SK-N-SH (cell line): ENCODE results near the gene SIRT2. TPM values are rescaled to one million over a fixed set of nuclear protein-coding genes. Genes with fewer than 3 reads are reported as not detected.

Experiments used
- CTCF ChIA-PET: fragments of 300-600, 350-600 bp; formaldehyde crosslinking; extraction: SDS; loops from one replicate; lab custom pipeline; 2021; lab: Yijun Ruan, JAX
- POLR2A ChIA-PET: fragments of 350-600 bp; sonication (Branson Sonifier 250); formaldehyde crosslinking; extraction: SDS; loops from one replicate; lab custom pipeline; 2020; ENCODE audit warnings: antibody characterized with exemption, inconsistent platforms; lab: Yijun Ruan, JAX
- DNase-seq: peaks from one replicate; pipeline ENCODE4 v3.0.0; 2012
- H2AFZ ChIP-seq: fragments of 200-600 bp; sonication (generic); 2 replicates; pipeline ENCODE4 v1.8.1; 2016; ENCODE audit warnings: antibody characterized with exemption, mild to moderate bottlenecking, low read depth
- H3F3A ChIP-seq: fragments of 200-600 bp; sonication (generic); replicated peaks from 2 replicates; pipeline ENCODE3; 2016; ENCODE audit warnings: antibody characterized with exemption, mild to moderate bottlenecking; ENCODE audit not compliant: insufficient read depth
- H3K27ac ChIP-seq, 2 experiments: fragments of 200-500 bp in 1 of 2; fragments of 200-600 bp in 1 of 2; sonication (Bioruptor generic) in 1 of 2; sonication (generic), shearing (Covaris generic) in 1 of 2; 2 replicates each; pipeline versions ENCODE4 v1.5.1 to v1.6.1; 2014 to 2016; ENCODE audit warnings: low read depth in 2 of 2, inconsistent platforms in 1 of 2, low read length in 1 of 2, mild to moderate bottlenecking in 1 of 2, mixed read lengths in 1 of 2
- H3K27me3 ChIP-seq: fragments of 200-600 bp; sonication (generic), shearing (Covaris generic); 2 replicates; pipeline ENCODE4 v1.6.1; 2016; ENCODE audit warnings: mixed run types; ENCODE audit not compliant: insufficient read depth
- H3K36me3 ChIP-seq, 2 experiments: fragments of 200-500 bp in 1 of 2; fragments of 200-600 bp in 1 of 2; sonication (Bioruptor generic) in 1 of 2; sonication (generic) in 1 of 2; replicated peaks in 1 of 2; 2 replicates each; pipeline versions ENCODE3 to v1.5.1; 2014 to 2016; ENCODE audit warnings: low read length in 1 of 2, mild to moderate bottlenecking in 1 of 2; ENCODE audit not compliant: insufficient read depth in 2 of 2, control insufficient read depth in 1 of 2
- H3K4me1 ChIP-seq, 2 experiments: fragments of 200-500 bp in 1 of 2; fragments of 200-600 bp in 1 of 2; sonication (Bioruptor generic) in 1 of 2; sonication (generic), shearing (Covaris generic) in 1 of 2; 2 replicates each; pipeline versions ENCODE4 v1.5.1 to v1.6.1; 2014 to 2016; ENCODE audit warnings: low read depth in 1 of 2, low read length in 1 of 2, mixed run types in 1 of 2; ENCODE audit not compliant: insufficient read depth in 2 of 2, control insufficient read depth in 1 of 2
- H3K4me2 ChIP-seq: fragments of 200-600 bp; sonication (generic), shearing (Covaris generic); 2 replicates; pipeline ENCODE4 v1.6.1; 2017; ENCODE audit warnings: mixed run types
- H3K4me3 ChIP-seq, 2 experiments: fragments of 200-500 bp in 1 of 2; fragments of 200-600 bp in 1 of 2; sonication (Bioruptor generic) in 1 of 2; sonication (generic), shearing (Covaris generic) in 1 of 2; 2 replicates each; pipeline versions ENCODE4 v1.5.1 to v1.8.1; 2014 to 2016; ENCODE audit warnings: low read depth in 2 of 2, inconsistent platforms in 1 of 2, low read length in 1 of 2, mild to moderate bottlenecking in 1 of 2, mixed read lengths in 1 of 2, moderate library complexity in 1 of 2
- H3K79me2 ChIP-seq: fragments of 200-600 bp; sonication (generic); 2 replicates; pipeline ENCODE4 v1.8.1; 2017; ENCODE audit warnings: mild to moderate bottlenecking; ENCODE audit not compliant: insufficient read depth
- H3K9ac ChIP-seq: fragments of 200-600 bp; sonication (generic); 2 replicates; pipeline ENCODE4 v1.6.1; 2017; ENCODE audit warnings: mixed run types
- H3K9me2 ChIP-seq: fragments of 200-600 bp; sonication (generic); 2 replicates; pipeline ENCODE4 v1.6.1; 2017; ENCODE audit warnings: mixed run types
- H3K9me3 ChIP-seq: fragments of 200-600 bp; sonication (generic); 2 replicates; pipeline ENCODE4 v1.6.1; 2017; ENCODE audit warnings: mixed run types, mild to moderate bottlenecking, moderate library complexity
- H4K20me1 ChIP-seq: fragments of 200-600 bp; sonication (generic); 2 replicates; pipeline ENCODE4 v1.6.1; 2017; ENCODE audit warnings: mild to moderate bottlenecking, mixed run types; ENCODE audit not compliant: insufficient read depth
- CTCF ChIP-seq: fragments of 200-600 bp; sonication (generic); IDR thresholded peaks from 2 replicates; pipeline ENCODE4 v1.6.1; 2017; ENCODE audit warnings: antibody characterized with exemption, mild to moderate bottlenecking, moderate library complexity
- ELF1 ChIP-seq: IDR thresholded peaks from 2 replicates; pipeline ENCODE4 v1.4.0; 2012
- EP300 ChIP-seq, 2 experiments: IDR thresholded peaks; 2 replicates each; pipeline versions ENCODE4 v1.4.0 to v1.6.1; 2012; ENCODE audit warnings: borderline replicate concordance in 1 of 2, low read depth in 1 of 2, low read length in 1 of 2
- FOXJ3 ChIP-seq: sonication (generic); formaldehyde crosslinking; IDR thresholded peaks from 2 replicates; pipeline ENCODE4 v1.5.1; 2020; ENCODE audit warnings: mild to moderate bottlenecking, missing genetic modification reagents
- GABPA ChIP-seq: IDR thresholded peaks from 2 replicates; pipeline ENCODE4 v1.4.0; 2012; ENCODE audit warnings: low read depth, mild to moderate bottlenecking
- GATA2 ChIP-seq: sonication (generic); formaldehyde crosslinking; IDR thresholded peaks from 2 replicates; pipeline ENCODE4 v1.5.0; 2020; ENCODE audit warnings: mild to moderate bottlenecking, missing genetic modification reagents
- MEF2A ChIP-seq: IDR thresholded peaks from 2 replicates; pipeline ENCODE4 v1.4.0; 2012; ENCODE audit warnings: low read depth, borderline replicate concordance
- MXI1 ChIP-seq: IDR thresholded peaks from 2 replicates; pipeline ENCODE4 v1.6.1; 2012; ENCODE audit warnings: mild to moderate bottlenecking, low read depth, low read length, improper control_type of control experiment
- NRF1 ChIP-seq: IDR thresholded peaks from 2 replicates; pipeline ENCODE4 v1.6.1; 2012; ENCODE audit warnings: low read depth, mild to moderate bottlenecking, low read length
- POLR2AphosphoS5 ChIP-seq: IDR thresholded peaks from 2 replicates; pipeline ENCODE4 v1.6.1; 2012; ENCODE audit warnings: low read depth, low read length
- RCOR1 ChIP-seq: fragments of 150-350 bp; IDR thresholded peaks from 2 replicates; pipeline ENCODE4 v1.6.1; 2017; ENCODE audit warnings: antibody characterized with exemption, low read length
- RFX5 ChIP-seq: IDR thresholded peaks from 2 replicates; pipeline ENCODE4 v1.6.1; 2012; ENCODE audit warnings: mild to moderate bottlenecking, improper control_type of control experiment, low read length
- SIN3A ChIP-seq: IDR thresholded peaks from 2 replicates; pipeline ENCODE4 v1.6.1; 2012; ENCODE audit warnings: low read depth, mild to moderate bottlenecking, low read length, moderate library complexity, borderline replicate concordance
- SMC3 ChIP-seq: IDR thresholded peaks from 2 replicates; pipeline ENCODE4 v1.6.1; 2012; ENCODE audit warnings: low read depth, low read length, improper control_type of control experiment
- TCF12 ChIP-seq: IDR thresholded peaks from 2 replicates; pipeline ENCODE4 v1.4.0; 2012
- TEAD4 ChIP-seq: IDR thresholded peaks from 2 replicates; pipeline ENCODE4 v1.4.0; 2012; ENCODE audit warnings: mild to moderate bottlenecking, borderline replicate concordance; ENCODE audit not compliant: insufficient read depth
- USF1 ChIP-seq: IDR thresholded peaks from 2 replicates; pipeline ENCODE4 v1.4.0; 2012; ENCODE audit warnings: low read depth, borderline replicate concordance
- WGBS: methylation state at CpG from one replicate; pipeline ENCODE4 v1.1.6; 2017; ENCODE audit warnings: low lambda C conversion rate; 5-methylcytosine and 5-hydroxymethylcytosine counted together
- polyA plus RNA-seq, 3 experiments: library from polyadenylated mRNA; depleted of rRNA; stranded (reverse); fragments of >200 nt; gene quantifications; 2 replicates each; pipeline ENCODE4 v1.2.3, GENCODE V29; 2012

Gene SIRT2
- polyA plus RNA-seq, 1 of the 3 experiments (the other 2 are of a cell fraction), result 39.3 TPM

GRCh38 chr19:38848299-38849146 lies 50.9 kb downstream of the SIRT2 start:
- Histone ChIP-seq H3K9me2 (no peaks in the 10 kb centered on the region), H3F3A (peaks cover 31% of the 10 kb centered on the region), H4K20me1 (peaks cover 56% of the 10 kb centered on the region), H3K79me2 (peaks cover 64% of the 10 kb centered on the region), H3K4me1 (peaks cover 18 to 30% of the 10 kb centered on the region in 2 experiments; a peak in 1 of 4 replicates), H3K27me3 (no peaks in the 10 kb centered on the region), H3K36me3 (peaks cover 37 to 47% of the 10 kb centered on the region in 2 experiments), H3K9me3 (no peaks in the 10 kb centered on the region), H3K9ac (peak overlapping the region; percentile 100), H3K4me2 (peak overlapping the region; percentile 97), H3K4me3 (peak overlapping the region; percentile 67 to 87), H2AFZ (no peak overlapping the region), H3K27ac (peak overlapping the region; percentile 72 to 99)
- 14% methylated on average over 22 of the region's 22 CpGs for WGBS
- DNase-seq, result no peak
- ChIA-PET CTCF (interaction anchor here (0.7 to 2.6 kb wide), 4 partner anchors 10 to 82 kb away, joined by 3 to 6 read pairs (median 3); partner anchors contain the start of genes MRPS12 and SARS2), POLR2A (interaction anchor here (0.5 to 2.2 kb wide), 7 partner anchors 10 to 92 kb away, joined by 3 to 9 read pairs (median 3); partner anchors contain the start of genes MRPS12 and SARS2)
- TF ChIP-seq MXI1 (no peak), USF1 (no peak), EP300 (IDR thresholded peaks at IDR 0.05; ENCODE audit: borderline replicate concordance in 1 of 2, low read depth in 1 of 2, low read length in 1 of 2) (no peak), POLR2AphosphoS5 (no peak), NRF1 (no peak), RFX5 (no peak), RCOR1 (no peak), GABPA (no peak), GATA2 (CRISPR knock-in tag) (no peak), TCF12 (no peak), MEF2A (no peak)

GRCh38 chr19:38846097-38846496 lies 53.3 kb downstream of the SIRT2 start:
- H3K9me2 ChIP-seq, result no peaks in the 10 kb centered on the region
- no peak overlapping the region for H3K4me2 ChIP-seq
- H3K27me3 ChIP-seq, result no peaks in the 10 kb centered on the region
- no peaks in the 10 kb centered on the region for H3K9me3 ChIP-seq
- ChIA-PET CTCF (interaction anchor here (1.2 kb wide), 1 partner anchor 84 kb away, joined by 5 read pairs; the partner anchor contains the start of genes MRPS12 and SARS2), POLR2A (interaction anchor here (0.6 kb wide), 1 partner anchor 17 kb away, joined by 3 read pairs; no protein-coding TSS in a partner anchor)
- no peak overlapping the region for H2AFZ ChIP-seq
- peaks cover 17 to 21% of the 10 kb centered on the region in 2 experiments; a peak in 1 of 4 replicates for H3K4me1 ChIP-seq
- peaks cover 36% of the 10 kb centered on the region for H3F3A ChIP-seq
- DNase-seq, result no peak
- H3K9ac ChIP-seq, result no peak overlapping the region
- H3K36me3 ChIP-seq, result peaks cover 62 to 68% of the 10 kb centered on the region in 2 experiments
- H4K20me1 ChIP-seq, result peaks cover 81% of the 10 kb centered on the region
- H3K27ac ChIP-seq, result no peak overlapping the region
- no peak for TF ChIP-seq CTCF
- TF ChIP-seq ELF1, result no peak
- no peak for TF ChIP-seq TEAD4
- no peak for TF ChIP-seq SMC3
- no peak for TF ChIP-seq FOXJ3 (CRISPR knock-in tag)
- TF ChIP-seq EP300 (IDR thresholded peaks at IDR 0.05; ENCODE audit: borderline replicate concordance in 1 of 2, low read depth in 1 of 2, low read length in 1 of 2), result no peak
- no peak for TF ChIP-seq RCOR1
- TF ChIP-seq POLR2AphosphoS5, result no peak
- TF ChIP-seq SIN3A, result no peak
- H3K4me3 ChIP-seq, result no peak overlapping the region
- WGBS, result 75% methylated on average over 2 of the region's 2 CpGs
- peaks cover 81% of the 10 kb centered on the region for H3K79me2 ChIP-seq
